ENCODE results near the gene CACNG8. TPM values are rescaled to one million over a fixed set of nuclear protein-coding genes. Genes with fewer than 3 reads are reported as not detected.

The CACNG8 gene
- total and polyA plus RNA-seq, 7 donors = under 0.01 to 0.03 TPM; not detected in 5

- TF ChIP-seq EP300 (IDR thresholded peaks at IDR 0.05) (no peak), POLR2A (IDR thresholded peaks at IDR 0.05) (no peak), POLR2AphosphoS5 (IDR thresholded peaks at IDR 0.05) (no peak), CTCF (IDR thresholded peaks at IDR 0.05) (no peak)
- no peaks in the 10 kb centered on the region for H3K36me3 ChIP-seq
- no peaks in the 10 kb centered on the region for H3K4me1 ChIP-seq
- H3K9me3 ChIP-seq = no peaks in the 10 kb centered on the region
- DNase-seq = no peak
- H3K27me3 ChIP-seq = peaks cover 0 to 51% (median 9%) of the 10 kb centered on the region in 3 donors
- intact Hi-C loops (cut with DNase I) = no loop called here
- no peak overlapping the region for H3K4me3 ChIP-seq
- 89 to 92% methylated on average over 6 of the region's 6 CpGs for WGBS, 2 donors
- no peak overlapping the region for H3K27ac ChIP-seq
These were observed 6.6 kb downstream of the CACNG8 start for GRCh38 chr19:53969366-53969765.

DNA sequence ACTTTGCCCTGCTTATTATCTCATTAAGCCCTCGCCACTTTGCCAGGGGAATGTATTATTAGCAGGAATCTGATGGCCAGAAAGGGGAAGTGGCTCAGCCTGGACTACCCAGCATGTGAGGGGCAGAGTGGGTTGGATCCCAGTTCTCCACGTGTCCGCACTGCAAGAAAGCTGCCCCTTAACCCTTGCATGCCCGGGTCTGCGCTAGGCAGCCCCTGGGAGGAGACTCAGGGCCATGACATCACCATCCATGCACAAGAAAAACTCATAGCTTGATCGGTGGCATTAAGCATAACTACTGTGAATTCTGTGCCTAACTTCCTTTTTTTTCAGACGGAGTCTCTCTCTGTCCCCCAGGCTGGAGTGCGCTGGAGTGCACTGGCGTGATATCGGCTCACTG, 8.9 kb downstream of the CACNG8 start:
- H3K36me3 ChIP-seq = no peaks in the 10 kb centered on the region
- WGBS, 2 donors = 42 to 65% methylated on average over 10 of the region's 10 CpGs
- no peaks in the 10 kb centered on the region for H3K9me3 ChIP-seq
- TF ChIP-seq CTCF (IDR thresholded peaks at IDR 0.05) (no peak), EP300 (IDR thresholded peaks at IDR 0.05) (no peak), POLR2AphosphoS5 (IDR thresholded peaks at IDR 0.05) (no peak), POLR2A (IDR thresholded peaks at IDR 0.05) (no peak)
- H3K27me3 ChIP-seq = peaks cover 0 to 48% (median 11%) of the 10 kb centered on the region in 3 donors
- DNase-seq = no peak
- intact Hi-C loops (cut with DNase I) = no loop called here
- no peak overlapping the region for H3K27ac ChIP-seq
- no peak overlapping the region for H3K4me3 ChIP-seq
- no peaks in the 10 kb centered on the region for H3K4me1 ChIP-seq

DNA sequence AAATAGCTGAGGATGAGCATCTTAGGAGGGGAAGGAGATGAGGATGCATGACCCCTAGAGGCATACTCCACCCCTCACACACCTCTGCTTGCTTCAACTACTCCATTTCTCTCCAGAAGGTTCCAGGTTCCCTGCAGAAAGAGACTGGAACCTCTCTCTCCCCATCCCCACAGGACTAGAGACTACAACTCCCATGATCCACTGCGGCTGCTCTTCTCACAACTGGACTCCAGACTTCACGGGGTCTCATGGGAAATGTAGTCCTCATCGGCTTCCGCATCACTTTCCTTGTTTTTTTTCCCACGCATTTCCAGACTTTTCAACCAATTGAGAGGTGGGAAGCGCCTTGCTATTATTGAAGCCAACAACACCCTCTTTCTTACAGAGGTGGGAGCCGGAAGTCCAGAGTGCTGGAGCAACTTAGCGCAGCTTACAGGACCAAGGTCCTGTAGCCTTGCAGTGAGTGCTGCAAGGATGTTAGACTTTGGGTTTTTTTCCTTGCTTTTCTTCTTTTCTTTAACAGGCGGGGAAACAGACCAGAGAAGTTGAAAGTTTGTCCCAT, 14.8 kb downstream of the CACNG8 start:
- intact Hi-C loops (cut with DNase I) = loop anchor here (5.0 kb wide), 2 partner anchors 95 to 125 kb away; partner anchors contain the start of genes NDUFA3, OSCAR and PRKCG
- peaks cover 36 to 77% (median 62%) of the 10 kb centered on the region in 3 donors for H3K27me3 ChIP-seq
- no peaks in the 10 kb centered on the region for H3K9me3 ChIP-seq
- H3K4me3 ChIP-seq = peak overlapping the region in 3 of 4 donors; percentile 13 to 38 (median 21)
- no peaks in the 10 kb centered on the region for H3K36me3 ChIP-seq
- peaks cover 0 to 31% (median 24%) of the 10 kb centered on the region in 4 donors for H3K4me1 ChIP-seq
- TF ChIP-seq POLR2A (IDR thresholded peaks at IDR 0.05) (no peak), CTCF (IDR thresholded peaks at IDR 0.05) (no peak), EP300 (IDR thresholded peaks at IDR 0.05) (no peak), POLR2AphosphoS5 (IDR thresholded peaks at IDR 0.05) (no peak)
- DNase-seq = peak; percentile 87
- 6 to 12% methylated on average over 9 of the region's 9 CpGs for WGBS, 2 donors
- no peak overlapping the region for H3K27ac ChIP-seq

DNA sequence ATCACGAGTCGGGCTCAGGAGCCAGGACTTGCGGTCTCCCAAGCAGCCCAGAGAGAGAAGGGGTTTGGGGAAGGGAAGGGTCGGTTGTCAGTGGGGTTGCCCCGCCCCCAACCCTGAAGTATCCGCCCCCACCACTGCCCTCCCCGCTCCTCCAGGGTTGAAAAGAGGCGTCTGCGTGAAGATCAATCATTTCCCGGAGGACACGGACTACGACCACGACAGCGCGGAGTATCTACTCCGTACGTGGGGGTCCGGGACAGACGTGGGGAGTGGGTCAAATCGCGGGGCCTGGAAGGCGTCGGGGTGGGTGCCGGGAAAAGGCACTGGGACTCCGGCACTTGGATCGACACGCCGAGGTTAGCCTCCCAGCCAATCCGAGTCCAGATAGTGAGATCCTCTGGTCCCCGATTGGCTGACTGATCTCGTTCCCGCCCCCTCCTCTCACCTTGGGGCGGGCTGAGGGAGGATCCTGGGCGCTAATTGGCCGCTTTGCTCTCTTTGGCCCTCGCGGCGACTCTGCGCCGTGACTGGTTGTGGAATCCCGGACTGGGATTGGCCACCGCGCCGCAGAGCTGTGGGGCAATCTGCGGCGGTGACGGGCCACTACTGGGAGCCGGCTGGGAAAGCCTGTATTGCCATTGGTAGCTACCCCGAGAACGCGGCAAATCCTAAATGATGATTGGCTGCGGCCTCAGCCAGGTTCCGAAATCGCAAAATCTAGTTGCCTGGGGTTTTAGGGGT, 15.4 kb downstream of the CACNG8 start:
- Histone ChIP-seq H3K27ac (no peak overlapping the region), H3K9me3 (no peaks in the 10 kb centered on the region), H3K4me1 (peaks cover 0 to 35% (median 26%) of the 10 kb centered on the region in 4 donors), H3K4me3 (peak overlapping the region in 3 of 4 donors; percentile 13 to 38 (median 21)), H3K27me3 (peaks cover 36 to 84% (median 68%) of the 10 kb centered on the region in 3 donors), H3K36me3 (no peaks in the 10 kb centered on the region)
- intact Hi-C loops (cut with DNase I) = loop anchor here (5.0 kb wide), 2 partner anchors 96 to 124 kb away; partner anchors contain the start of genes NDUFA3, OSCAR and PRKCG
- DNase-seq = no peak
- WGBS, 2 donors = 6 to 31% methylated on average over 54 of the region's 54 CpGs
- TF ChIP-seq EP300 (IDR thresholded peaks at IDR 0.05) (no peak), POLR2A (IDR thresholded peaks at IDR 0.05) (no peak), CTCF (IDR thresholded peaks at IDR 0.05) (no peak), POLR2AphosphoS5 (IDR thresholded peaks at IDR 0.05) (no peak)
